Ovary (tissue), 9 donors: ENCODE measurements around the gene IFNLR1. TPM values are rescaled to one million over a fixed set of nuclear protein-coding genes. Genes with fewer than 3 reads are reported as not detected.

Source experiments
- DNase-seq, 5 donors: peaks; one replicate each; pipeline ENCODE4 v3.0.0-alpha.2; 2019 to 2020
- H3K27ac ChIP-seq, 2 donors: fragments of 200-600 bp; one replicate each; pipeline versions ENCODE4 v1.5.1 to v1.8.0; 2019 to 2022
- H3K27me3 ChIP-seq: fragments of 200-600 bp; one replicate; pipeline ENCODE4 v1.8.0; 2022
- H3K36me3 ChIP-seq: fragments of 200-600 bp; sonication (generic); one replicate; pipeline ENCODE4 v1.5.1; 2019
- H3K4me1 ChIP-seq: one replicate; pipeline ENCODE4 v1.8.1; 2013; ENCODE audit warnings: mild to moderate bottlenecking, moderate library complexity; ENCODE audit not compliant: insufficient read depth
- H3K4me3 ChIP-seq: fragments of 200-600 bp; sonication (generic); one replicate; pipeline ENCODE4 v1.5.1; 2017
- H3K9me3 ChIP-seq, 2 donors: fragments of 200-600 bp in 1 of 2; sonication (generic) in 1 of 2; one replicate each; pipeline versions ENCODE4 v1.5.1 to v1.8.1; 2013 to 2019; ENCODE audit warnings: mild to moderate bottlenecking in 1 of 2, moderate library complexity in 1 of 2
- EP300 ChIP-seq: sonication (generic); formaldehyde crosslinking; IDR thresholded peaks from one replicate; pipeline ENCODE4 v1.6.1; 2017; ENCODE audit warnings: antibody characterized with exemption
- POLR2A ChIP-seq: fragments of 450-650 bp; IDR thresholded peaks from one replicate; pipeline ENCODE4 v1.6.1; 2017; ENCODE audit warnings: antibody characterized with exemption, mild to moderate bottlenecking, moderate library complexity
- WGBS, 3 donors: extraction: QIAGEN DNeasy Blood & Tissue Kit in 1 of 3; methylation state at CpG; one replicate each; pipeline versions ENCODE4 v1.1.5 to v1.1.7; 2013 to 2017; 5-methylcytosine and 5-hydroxymethylcytosine counted together
- intact Hi-C, 4 donors: fragments of 100-400 bp; cut with DNase I; formaldehyde crosslinking; loops; one replicate each; pipeline versions ENCODE4 v1.11.0 to v1.15.1; 2022 to 2023
- polyA plus RNA-seq, 2 donors: library from polyadenylated mRNA; stranded (reverse); fragments of 200-250 nt in 1 of 2; fragments of 350-450 nt in 1 of 2; fragmentation: Illumina TruSeq in 1 of 2; extraction: RNeasy Lipid Tissue Mini Kit (QIAGEN cat#74804) in 1 of 2; gene quantifications; one replicate each; pipeline ENCODE4 v1.2.3, GENCODE V29; 2013 to 2014
- total RNA-seq, 7 donors: library from RNA; depleted of rRNA in 2 of 7; stranded (reverse); fragments of >200 nt in 2 of 7; fragmentation: NEBNext Ultra II Directional in 3 of 7; extraction: Animal tissue kit (Norgen Biotek cat#: 25700) in 3 of 7; gene quantifications; one replicate each; pipeline versions ENCODE4 v1.1.0 to v1.2.4, GENCODE V29; 2016 to 2023
- TF ChIP-seq, protein P1 (sequence below), 3 donors: fragments of 450-650 bp in 2 of 3; fragments of 200-600 bp in 1 of 3; IDR thresholded peaks; one replicate each; pipeline versions ENCODE4 v1.5.1 to v1.8.0; 2016 to 2022; ENCODE audit warnings: antibody characterized with exemption in 3 of 3, mild to moderate bottlenecking in 1 of 3
- donor health status: DM: no; HTN: no; CAD: no; lungs with moderate emphysema.
- donor health status: DM: no; HTN: no; CAD: no.
- donor health status: Bipolar disorder and iron deficiency.
- donor health status: DM: yes; HTN: yes; CAD: no.
- donor health status: DM: no; HTN: no; CAD: no.
- donor health status: DM: yes; HTN: yes; CAD: no.

Gene IFNLR1
- total and polyA plus RNA-seq, 9 donors, result 0.40 to 2.8 (median 1.8) TPM

DNA sequence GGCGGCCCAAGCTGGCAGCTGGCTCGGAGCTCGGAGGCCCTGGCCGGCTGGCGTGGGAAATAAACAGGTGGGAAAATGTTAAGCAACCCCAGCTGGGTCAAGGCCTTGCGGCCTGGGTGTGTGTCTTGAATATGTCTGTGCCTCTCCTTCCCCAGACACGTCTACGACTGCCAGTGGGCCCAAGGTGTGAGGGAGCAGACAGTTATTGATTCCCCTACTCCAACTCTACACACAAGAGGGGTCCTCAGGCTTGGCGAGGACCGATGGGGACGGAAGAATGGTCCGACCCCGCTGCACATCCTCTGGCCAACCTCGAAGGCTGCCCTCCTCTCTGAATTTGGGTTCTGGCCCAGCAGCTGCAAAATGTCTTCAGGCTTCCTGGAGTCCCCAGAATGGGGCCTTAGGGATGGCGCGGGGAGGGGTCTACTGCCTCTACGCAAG, 46.3 kb downstream of the IFNLR1 start:
- Histone ChIP-seq H3K4me1 (peaks cover 3% of the 10 kb centered on the region), H3K36me3 (no peaks in the 10 kb centered on the region), H3K27me3 (no peaks in the 10 kb centered on the region), H3K9me3 (no peaks in the 10 kb centered on the region), H3K27ac (no peak overlapping the region), H3K4me3 (no peak overlapping the region)
- no peak for DNase-seq
- 82 to 94% (median 93%) methylated on average over 17 of the region's 17 CpGs for WGBS, 3 donors
- TF ChIP-seq, protein P1, sequence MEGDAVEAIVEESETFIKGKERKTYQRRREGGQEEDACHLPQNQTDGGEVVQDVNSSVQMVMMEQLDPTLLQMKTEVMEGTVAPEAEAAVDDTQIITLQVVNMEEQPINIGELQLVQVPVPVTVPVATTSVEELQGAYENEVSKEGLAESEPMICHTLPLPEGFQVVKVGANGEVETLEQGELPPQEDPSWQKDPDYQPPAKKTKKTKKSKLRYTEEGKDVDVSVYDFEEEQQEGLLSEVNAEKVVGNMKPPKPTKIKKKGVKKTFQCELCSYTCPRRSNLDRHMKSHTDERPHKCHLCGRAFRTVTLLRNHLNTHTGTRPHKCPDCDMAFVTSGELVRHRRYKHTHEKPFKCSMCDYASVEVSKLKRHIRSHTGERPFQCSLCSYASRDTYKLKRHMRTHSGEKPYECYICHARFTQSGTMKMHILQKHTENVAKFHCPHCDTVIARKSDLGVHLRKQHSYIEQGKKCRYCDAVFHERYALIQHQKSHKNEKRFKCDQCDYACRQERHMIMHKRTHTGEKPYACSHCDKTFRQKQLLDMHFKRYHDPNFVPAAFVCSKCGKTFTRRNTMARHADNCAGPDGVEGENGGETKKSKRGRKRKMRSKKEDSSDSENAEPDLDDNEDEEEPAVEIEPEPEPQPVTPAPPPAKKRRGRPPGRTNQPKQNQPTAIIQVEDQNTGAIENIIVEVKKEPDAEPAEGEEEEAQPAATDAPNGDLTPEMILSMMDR (IDR thresholded peaks at IDR 0.05), result no peak
- TF ChIP-seq POLR2A, result no peak
- no peak for TF ChIP-seq EP300
- intact Hi-C loops, result no loop called here

DNA sequence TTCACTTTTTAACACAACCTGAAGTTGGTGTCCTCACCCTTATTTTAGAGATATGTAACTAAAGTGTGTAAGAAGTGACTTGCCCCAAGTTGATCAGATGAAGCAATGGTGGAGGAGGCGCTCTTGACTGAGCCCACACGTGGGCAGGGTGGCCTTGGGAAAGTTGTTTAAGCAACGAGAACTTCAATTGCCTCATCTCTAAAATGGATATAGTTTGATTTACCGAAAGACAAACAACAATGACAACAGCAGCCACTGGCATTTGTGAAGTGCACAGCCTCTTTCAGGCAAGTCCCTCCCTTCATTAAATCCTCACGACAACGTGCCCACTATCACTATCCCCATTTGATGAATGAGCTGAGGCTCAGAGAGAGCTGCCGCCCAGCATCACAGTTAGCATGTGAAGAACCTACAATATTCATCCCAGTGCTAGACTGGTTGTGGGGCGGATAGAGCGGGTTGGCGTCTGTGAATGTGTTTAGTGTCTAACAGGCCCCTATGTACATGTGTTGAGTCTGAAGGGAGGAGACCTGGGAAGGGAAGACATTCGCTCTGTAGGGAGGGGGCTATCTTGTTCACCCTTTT, 47.2 kb downstream of the IFNLR1 start:
- Histone ChIP-seq H3K27me3 (no peaks in the 10 kb centered on the region), H3K27ac (no peak overlapping the region), H3K9me3 (no peaks in the 10 kb centered on the region), H3K4me3 (no peak overlapping the region), H3K36me3 (no peaks in the 10 kb centered on the region), H3K4me1 (peaks cover 3% of the 10 kb centered on the region)
- TF ChIP-seq, protein P1 (IDR thresholded peaks at IDR 0.05), result no peak
- TF ChIP-seq EP300 (no peak), POLR2A (no peak)
- 76 to 80% (median 77%) methylated on average over 11 of the region's 11 CpGs for WGBS, 3 donors
- intact Hi-C loops, result no loop called here
- DNase-seq, result no peak

DNA sequence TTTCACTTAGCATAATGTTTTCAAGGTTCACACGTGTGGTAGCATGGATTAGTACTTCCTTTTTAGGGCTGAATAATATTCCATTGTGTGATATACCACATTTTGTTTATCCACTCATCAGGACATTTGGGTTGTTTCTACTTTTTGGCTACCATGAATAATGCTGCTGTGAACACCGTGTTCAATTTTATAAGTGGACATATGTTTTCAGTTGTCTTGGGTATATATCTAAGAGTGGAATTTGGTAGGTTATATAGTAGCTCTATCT, 47.9 kb downstream of the IFNLR1 start:
- Histone ChIP-seq H3K27me3 (no peaks in the 10 kb centered on the region), H3K27ac (no peak overlapping the region), H3K36me3 (no peaks in the 10 kb centered on the region), H3K9me3 (no peaks in the 10 kb centered on the region), H3K4me1 (peaks cover 3% of the 10 kb centered on the region), H3K4me3 (no peak overlapping the region)
- TF ChIP-seq EP300 (no peak), POLR2A (no peak)
- TF ChIP-seq, protein P1 (IDR thresholded peaks at IDR 0.05), result no peak
- WGBS, 3 donors, result 72 to 74% (median 73%) methylated on average over 2 of the region's 2 CpGs
- no peak for DNase-seq
- intact Hi-C loops, result no loop called here

DNA sequence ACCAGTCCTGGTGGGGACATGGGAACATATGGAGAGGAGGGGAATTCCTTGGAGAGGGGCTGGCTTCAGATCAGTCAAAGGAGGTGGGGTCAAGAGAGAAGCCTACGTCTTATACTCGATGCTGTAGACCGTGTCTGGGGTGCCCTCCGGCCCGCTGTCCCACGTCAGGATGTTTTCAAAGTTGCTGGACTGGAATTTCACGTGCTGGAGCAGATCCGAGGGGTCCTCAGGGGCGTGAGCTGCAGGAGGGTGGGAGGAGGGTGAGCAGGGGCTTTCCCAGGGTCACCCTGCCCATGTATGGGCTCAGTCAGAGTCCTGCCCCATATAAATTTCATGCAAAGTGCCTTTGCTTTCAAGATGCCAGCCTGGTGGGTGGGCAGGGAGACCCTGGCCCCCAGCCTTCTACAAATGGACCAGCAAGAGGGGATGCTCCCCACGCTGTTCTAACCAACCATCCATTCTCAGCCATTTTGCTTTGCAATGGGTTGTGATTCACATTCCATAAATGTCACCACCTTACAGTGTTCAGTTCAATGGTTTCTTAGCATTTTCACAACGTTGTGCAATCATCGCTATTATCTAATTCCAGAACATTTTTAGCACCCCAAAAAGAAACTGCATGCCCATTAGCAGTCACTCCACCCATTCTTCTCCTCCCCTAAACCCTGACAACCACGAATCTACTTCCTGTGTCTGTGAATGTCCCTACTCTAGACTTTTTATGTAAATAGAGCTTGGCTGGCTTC, 48.4 kb downstream of the IFNLR1 start:
- Histone ChIP-seq H3K36me3 (no peaks in the 10 kb centered on the region), H3K27me3 (no peaks in the 10 kb centered on the region), H3K27ac (no peak overlapping the region), H3K4me3 (no peak overlapping the region), H3K4me1 (peaks cover 3% of the 10 kb centered on the region), H3K9me3 (no peaks in the 10 kb centered on the region)
- intact Hi-C loops, result no loop called here
- TF ChIP-seq, protein P1 (IDR thresholded peaks at IDR 0.05), result no peak
- TF ChIP-seq POLR2A, result no peak
- TF ChIP-seq EP300, result no peak
- no peak for DNase-seq
- WGBS, 3 donors, result 55 to 61% (median 58%) methylated on average over 13 of the region's 13 CpGs
